HG03095 (cell line): ENCODE data around the gene MTHFD1.
A peak's percentile ranks its signal among the peaks of the same experiment; 100 is the strongest.

ENCODE experiments used
- ATAC-seq: cut with Tn5 transposase; IDR thresholded peaks from one replicate; pipeline ENCODE4 v1.9.1; 2021; ENCODE audit warnings: moderate library complexity; ENCODE audit not compliant: unreplicated experiment

The MTHFD1 gene

DNA sequence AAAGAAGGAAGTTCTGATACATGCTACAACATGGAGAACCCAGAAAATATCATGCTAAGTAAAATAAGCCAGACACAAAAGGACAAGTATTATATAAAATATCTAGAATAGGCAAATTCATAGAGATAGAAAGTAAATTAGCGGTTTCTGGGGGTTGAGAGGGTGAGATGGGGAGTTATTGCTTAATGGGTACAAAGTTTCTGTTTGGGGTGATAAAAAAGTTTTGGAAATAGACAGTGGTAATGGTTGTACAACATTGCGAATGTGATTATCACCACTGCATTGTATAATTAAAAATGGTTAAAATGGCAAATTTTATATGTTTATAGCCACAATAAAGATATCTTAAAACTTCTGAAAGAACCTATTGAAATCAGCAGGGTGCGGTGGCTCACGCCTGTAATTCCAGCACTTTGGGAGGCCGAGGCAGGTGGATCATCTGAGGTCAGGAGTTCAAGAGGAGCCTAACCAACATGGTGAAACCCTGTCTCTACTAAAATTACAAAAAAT, 100.5 kb downstream of the MTHFD1 start:
- no peak for ATAC-seq

DNA sequence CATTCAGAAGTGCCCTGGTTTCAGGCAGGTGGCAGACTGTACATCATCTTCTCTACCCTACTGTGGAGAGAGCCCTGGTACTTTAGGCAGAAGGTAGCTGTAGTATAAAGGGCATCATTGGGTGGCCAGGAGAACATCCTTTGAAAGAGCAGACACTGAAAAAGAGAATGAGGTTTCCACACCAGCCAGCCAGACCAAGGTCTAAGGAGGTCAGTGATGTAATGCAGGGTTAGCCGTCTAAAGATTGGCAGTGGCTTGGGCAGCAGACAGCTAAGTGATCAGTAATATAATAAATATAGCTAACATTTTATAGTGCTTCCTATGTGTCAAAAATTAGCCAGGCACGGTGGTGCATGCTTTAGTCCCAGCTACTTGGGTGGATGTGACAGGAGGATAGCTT, 103.5 kb downstream of the MTHFD1 start:
- no peak for ATAC-seq

DNA sequence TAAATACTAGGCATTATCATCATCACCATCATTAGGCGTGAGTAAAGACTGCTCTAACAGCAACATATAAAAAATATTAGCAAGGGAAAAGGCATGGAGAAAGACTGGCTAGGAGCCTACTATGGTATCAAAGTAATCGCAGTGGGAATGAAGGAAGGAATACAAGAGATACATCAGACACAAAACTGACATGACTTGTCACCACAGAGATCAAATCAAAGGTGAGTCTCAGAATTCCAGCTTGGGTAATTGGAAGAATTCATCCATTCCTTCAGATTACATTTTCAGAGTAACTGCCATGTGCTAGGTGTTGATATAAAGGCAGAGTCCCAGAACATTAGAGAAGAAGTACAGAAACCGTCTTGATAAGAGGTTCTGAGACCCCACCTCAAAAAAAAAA, 105.3 kb downstream of the MTHFD1 start:
- no peak for ATAC-seq

DNA sequence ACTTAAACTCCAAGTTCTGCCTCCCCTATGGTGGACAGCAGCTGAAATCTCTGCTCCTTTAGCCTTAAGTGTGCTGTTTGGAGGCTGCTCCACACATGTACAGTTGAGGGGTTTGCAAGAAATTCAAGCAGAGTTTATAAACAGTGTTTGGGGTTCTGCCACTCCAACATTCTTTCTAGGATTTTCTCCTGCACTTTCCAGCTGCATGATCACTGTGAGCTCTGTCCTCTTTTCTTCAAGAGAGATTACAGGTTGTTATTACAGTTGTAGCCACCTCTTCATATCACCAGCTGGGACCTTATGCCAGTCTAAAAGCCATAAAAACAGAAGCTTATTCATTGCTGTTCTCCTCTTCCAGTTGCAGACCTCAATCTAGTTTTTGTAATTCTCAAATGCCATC, 107.1 kb downstream of the MTHFD1 start:
- no peak for ATAC-seq

DNA sequence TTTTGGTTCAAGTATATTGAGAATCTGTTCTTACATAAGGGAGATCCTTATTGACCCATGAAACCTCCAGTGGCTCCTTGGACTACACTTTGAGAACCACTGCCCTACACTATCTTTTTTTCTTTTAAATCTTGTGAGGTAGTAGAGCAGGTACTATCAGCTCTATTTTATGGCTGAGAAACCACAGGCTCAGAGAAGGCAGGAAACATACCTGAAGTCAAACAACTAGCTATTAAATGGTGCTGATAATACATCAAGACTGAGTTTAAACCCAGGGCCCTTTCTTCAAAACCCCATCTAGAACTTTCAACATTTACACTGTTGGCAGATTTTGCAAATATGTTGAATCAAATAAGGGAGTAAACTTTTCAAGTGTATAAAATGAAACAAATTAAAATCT, 108.6 kb downstream of the MTHFD1 start:
- ATAC-seq = no peak

DNA sequence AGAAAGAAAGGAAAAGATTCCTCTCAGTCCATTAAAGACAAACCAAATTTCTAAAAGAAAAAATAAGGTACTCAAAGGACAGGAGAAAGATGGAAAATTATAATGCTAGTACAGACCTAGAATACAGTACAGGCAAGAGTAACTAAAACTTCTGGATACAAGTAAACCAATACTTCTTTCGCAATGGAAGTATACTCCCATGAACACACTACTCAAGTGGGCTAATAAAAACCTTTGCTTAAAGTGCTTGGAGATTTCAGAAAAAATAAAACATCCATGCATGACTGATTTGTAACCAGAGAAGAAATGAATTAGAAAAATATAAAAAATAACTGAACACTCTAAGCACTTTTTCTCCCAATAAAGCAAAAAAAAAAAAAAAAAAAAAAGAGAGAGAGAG, 111.9 kb downstream of the MTHFD1 start:
- no peak for ATAC-seq

DNA sequence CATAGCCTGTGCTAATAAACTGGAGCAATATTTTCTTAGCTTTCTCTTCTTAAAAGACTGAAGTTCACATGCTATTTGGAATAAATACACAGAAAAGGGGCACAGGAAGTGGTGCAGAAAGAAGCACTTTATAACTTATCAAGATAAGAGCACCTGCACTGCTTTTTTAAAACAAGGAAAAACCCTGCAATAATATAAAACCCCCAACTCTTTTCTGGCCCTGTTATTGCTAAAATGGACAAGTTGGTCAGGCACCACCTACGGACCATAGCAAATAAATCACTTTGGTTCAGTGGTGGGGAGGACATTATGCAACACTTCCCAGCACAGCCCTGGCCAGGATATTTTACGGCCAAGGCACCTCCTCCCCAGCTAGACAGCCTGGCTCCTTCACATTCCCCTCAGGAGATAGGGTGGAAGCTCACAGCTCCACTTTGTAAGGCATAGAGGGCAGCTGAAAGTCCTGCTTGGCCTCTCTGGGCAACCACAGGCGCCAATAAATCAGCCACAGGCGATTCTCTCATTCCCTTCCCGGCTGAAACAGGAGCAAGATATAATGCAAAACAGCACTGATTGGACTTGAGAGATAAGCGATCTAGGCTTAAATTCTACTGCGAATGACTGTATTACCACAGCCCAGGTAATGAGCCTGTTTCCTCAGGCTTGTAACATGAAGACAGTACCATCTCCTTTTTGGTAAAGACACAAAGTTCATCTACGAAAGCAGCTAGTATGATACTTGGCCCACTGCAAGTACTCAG, 113.4 kb downstream of the MTHFD1 start:
- ATAC-seq = no peak

DNA sequence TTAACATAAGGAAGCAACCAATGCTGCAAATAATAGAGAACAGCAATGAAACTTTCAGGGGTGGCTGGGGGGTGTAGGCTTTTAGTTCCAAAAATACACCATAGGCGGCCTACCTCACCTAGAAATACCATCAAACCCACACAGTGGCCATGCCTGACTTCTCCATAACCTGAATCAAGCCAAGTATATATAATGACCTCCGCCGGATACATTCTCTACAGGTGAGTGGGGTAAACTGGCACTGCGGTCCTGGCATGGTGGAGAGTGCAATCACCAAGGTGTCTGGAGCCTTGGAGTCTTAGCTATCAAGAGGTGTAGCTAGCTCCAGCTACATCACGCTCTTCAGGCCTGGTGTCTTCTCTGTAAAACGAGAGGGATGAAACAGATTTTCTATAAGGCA, 114.3 kb downstream of the MTHFD1 start:
- no peak for ATAC-seq

DNA sequence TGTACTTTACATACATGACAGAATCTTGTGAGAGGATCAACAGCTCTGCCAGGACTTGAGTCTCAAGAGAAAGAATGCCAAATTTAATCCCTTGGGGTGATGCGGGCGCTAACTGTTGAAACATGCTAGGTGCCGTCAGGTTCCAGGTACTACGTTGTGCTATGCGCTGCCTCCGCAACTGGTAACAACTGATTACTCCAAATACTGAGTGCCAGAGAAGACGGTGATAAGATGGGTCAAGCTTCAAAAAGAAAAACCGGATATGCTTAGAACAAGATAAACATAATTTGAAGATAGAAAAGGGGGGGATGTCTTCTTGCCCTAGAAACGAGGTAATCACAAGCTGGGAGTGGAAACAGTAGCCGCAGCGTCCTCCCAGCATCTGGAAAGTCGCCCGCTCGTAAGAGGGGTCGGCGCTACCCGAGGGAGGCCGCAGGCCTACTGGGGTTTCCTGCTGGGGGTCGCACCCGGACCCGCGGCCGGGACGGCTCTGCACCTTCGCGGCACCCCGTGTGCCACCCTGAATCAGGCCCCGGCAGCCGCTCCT, 114.8 kb downstream of the MTHFD1 start:
- ATAC-seq = no peak

DNA sequence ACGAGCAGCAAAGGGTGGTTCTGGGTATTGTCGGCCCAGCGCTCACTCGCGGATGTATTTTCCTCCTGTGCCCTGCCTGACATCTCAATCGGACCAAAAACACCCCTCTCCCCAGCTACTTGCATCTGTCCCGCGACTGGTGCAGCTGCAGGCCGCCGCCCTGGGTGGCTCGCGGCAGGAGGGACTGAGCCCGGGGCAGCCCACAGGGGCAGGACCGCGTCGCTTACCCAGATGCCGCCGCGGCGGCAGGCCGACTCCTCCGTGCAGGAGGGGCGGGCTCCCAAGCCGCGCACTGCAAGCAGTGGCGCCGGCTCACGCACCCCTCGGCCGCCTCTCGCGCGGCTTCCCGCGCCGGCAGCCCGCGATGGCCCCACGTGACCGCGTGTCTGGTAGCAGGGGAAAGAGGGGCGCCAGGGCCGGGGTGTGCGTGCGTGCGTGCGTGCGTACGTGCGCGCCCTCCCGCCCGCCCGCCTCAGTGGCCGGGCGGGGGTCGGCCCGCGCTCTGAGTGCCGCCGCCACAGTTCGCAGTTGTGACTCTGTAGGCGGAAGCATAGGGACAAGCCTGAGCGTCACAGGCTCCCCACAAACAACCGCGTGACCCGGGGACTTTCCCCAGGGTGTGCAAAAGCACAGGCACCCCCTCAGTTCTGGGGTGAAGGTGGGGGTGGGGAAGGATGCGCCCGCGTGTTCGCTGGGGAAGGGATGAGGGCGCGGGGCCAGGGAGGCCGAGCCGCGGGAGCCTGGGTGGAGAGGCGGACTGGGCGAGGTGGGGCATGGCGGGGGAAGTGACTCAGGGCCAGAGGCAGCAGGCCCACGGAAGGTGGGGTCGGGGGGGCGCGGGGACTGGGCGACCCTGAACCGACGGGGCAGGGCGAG, 115.5 kb downstream of the MTHFD1 start, which contains the start of gene ZBTB25:
TSS of gene ZBTB25 (minus strand) at position 405 of the 876 bp plus-strand sequence. CDS start 13,305 bp downstream, outside the sequence.
- ATAC-seq = peak; percentile 56

DNA sequence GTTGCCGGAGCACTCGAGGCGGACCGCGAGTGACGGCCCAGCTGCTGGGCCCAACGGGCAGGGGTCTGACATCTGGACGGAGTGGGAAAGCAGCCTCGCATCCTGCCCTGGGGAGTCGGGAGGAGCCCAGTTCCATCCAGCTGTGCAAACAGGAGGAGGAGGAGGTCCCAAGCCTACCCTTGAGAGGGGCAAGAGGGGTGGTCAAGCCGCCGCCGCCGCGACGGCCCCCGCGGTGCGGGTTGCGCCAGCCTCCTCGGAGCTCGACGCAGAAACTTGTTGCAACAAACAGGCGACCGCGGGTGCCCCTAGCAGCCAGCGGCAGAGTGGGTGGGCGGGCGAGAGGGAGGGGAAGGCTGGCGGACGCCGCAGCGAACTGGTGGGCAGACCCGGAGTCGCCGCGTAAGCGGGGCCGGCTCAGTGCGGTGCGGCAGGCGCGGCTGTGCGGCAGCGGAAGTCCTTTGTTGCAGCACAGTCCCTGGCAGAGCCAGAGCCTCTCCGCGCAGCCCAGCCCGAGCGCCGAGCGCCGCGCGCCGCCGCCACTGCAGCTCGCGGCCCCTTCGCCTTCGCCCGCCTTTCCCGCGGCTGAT, 116.2 kb downstream of the MTHFD1 start, which contains the start of gene ZBTB1:
TSS of gene ZBTB1 (plus strand) at position 461 of the 587 bp plus-strand sequence. CDS start 16,735 bp downstream, outside the sequence.
- peak; percentile 19 for ATAC-seq

DNA sequence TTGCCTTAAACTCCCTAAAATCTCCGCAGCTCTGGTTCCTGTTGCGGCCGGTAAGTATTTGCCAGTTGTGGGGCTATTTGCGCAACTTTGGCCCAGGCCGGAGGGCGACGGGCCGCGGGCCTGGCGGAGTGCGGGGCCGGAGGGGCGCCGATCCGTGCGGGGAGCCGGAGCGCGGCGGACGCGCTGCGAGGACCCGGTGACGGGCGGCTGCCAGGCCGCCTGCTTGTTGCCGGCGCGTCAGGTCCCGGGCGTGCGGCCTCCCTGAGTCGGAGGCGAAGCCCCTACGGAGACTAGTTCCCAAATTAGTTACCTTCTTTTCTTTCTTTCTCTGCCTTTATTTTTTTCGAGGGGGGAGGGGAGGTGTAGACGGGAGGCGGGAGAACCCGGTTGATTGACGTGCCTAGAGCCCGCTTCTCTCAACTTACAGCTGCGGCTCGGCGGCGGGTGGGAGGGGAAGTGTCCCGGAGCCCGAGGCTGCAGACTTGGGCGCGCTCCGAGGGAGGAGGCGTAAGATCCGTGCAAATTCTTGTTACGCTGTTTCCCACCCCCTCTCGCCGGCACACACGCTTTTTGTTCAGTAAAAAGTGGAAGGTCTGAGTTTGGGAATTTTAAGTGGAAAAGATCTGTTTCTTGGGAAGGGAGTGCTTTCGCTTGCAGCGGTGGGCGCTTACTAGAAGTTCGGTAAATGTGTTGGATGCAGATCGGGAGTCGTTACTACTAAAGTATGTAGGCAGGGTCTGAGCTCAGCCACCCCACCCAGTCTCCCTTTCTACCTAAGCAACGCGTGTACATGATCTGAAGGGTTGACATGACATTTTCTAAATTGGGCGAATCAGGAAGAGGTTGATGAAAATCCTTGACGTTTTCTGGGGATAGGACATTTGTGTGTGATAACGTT, 117.0 kb downstream of the MTHFD1 start:
- ATAC-seq = peak; percentile 25

DNA sequence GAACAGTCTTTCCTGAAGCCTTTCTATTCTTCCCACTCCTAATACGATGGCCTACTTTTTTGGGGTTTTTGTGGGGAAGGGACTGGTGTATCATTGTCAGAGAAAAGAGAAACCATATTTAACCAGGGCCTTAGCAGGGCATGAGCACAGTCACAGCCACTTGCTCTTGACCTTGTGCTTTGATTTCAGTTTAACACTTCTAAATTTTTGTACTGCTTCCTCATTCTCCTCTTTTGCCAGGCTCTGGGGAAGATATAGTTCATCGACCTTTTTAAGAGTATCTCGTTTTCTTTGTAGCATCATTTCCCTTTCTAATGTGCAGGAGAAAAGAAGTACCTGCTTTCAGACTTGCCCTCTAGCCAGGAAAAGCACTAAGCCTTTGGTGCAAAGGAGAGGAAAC, 118.6 kb downstream of the MTHFD1 start:
- no peak for ATAC-seq

DNA sequence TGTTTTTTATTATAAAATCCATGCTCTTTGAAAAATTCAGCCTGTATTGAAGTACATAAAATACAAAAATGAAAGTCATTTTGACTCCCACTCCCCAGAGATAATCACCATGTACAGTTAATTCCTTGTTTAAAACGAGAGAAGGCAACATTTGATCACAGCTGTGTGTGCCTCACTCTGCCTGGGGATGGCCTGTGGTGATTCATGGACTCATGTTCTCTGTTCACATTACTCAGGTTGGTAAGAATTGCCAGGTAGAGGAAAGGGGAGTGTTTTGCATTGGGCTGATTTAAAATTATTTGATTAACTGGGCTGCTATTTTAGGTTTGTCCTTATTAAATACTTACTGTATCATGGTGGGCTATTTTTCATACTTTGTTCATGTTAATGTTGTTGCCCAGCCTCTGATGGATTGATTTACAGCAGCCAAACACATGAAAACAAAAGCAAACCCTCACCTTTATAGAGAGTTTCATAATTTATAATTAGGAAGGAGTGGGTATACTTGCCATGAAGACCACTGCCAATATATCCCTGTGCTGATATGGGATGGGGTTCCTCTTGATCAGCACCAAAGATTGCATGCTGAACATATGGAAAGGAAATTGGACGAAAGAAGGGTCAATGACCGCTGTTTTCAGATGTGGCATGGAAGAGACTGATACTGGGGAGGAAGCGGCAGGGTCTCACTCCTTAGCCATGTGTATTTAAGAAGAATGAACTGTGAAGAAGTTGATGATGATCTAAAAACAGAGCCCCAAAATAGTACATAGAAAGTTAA, 119.4 kb downstream of the MTHFD1 start:
- ATAC-seq = no peak

DNA sequence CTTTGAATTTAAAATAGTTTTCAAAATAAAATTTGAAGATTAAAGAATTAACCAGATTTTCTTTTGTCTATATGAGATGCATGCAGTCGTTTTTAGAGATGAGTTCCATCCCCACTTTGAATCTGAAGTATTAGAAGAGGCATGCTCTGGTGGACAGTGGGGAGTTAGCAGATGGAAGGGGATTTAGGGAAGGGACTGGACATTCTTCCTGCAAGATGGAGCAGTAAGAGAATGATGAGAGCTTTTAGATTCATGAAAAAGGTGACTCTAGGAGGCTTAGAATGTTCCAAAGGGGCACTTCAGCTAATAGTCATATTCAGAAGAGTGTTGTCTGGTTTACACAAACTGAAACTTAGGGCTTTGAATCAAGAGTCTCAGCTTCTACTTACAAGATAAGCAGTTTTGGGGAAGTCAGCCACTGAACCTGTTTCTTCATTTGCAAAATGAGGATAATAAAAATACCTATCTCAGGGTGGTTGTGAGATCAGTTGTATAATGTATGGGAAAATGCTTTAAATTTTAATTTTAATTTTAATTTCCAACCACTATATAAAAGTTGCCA, 120.1 kb downstream of the MTHFD1 start:
- no peak for ATAC-seq

DNA sequence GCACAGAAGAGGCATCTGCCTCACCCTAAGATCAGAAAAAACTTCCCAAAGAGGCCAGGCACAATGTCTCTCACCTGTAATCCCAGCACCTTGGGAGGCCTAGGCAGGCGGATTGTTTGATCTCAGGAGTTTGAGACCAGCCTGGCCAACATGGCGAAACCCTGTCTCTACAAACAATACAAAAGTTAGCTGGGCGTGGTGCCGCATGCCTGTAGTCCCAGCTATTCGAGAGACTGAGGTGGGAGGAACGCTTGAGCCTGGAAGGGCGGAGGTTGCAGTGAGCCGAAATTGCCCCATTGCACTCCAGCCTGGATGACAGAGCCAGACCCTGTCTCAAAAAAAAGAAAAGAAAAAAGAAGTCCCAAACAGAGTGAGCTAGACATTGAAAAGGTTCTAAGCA, 120.9 kb downstream of the MTHFD1 start:
- ATAC-seq = no peak
